ENCODE results near the gene SLX4IP.

DNA sequence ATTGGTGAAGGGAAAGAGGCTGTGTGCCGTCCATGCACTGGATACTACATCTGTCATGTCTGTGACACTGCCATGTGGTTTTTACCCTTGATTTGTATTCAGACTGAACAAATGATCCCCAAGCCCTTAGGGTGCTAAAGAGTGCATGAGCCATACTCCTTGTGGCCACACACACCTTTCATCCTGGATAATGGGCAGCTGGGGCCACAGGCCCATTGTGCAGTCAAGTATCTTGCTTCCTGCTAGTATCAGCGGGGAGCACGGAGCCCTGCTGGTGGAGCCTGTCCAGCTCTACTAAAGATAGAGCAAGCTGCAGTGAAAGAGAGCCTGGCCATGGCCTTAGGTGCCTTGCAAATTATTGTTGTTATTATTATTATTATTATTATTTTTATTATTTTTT, 75.1 kb downstream of the SLX4IP start:
- TF ChIP-seq, protein P1, sequence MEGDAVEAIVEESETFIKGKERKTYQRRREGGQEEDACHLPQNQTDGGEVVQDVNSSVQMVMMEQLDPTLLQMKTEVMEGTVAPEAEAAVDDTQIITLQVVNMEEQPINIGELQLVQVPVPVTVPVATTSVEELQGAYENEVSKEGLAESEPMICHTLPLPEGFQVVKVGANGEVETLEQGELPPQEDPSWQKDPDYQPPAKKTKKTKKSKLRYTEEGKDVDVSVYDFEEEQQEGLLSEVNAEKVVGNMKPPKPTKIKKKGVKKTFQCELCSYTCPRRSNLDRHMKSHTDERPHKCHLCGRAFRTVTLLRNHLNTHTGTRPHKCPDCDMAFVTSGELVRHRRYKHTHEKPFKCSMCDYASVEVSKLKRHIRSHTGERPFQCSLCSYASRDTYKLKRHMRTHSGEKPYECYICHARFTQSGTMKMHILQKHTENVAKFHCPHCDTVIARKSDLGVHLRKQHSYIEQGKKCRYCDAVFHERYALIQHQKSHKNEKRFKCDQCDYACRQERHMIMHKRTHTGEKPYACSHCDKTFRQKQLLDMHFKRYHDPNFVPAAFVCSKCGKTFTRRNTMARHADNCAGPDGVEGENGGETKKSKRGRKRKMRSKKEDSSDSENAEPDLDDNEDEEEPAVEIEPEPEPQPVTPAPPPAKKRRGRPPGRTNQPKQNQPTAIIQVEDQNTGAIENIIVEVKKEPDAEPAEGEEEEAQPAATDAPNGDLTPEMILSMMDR (IDR thresholded peaks at IDR 0.05): no peak
- TF ChIP-seq POLR2A (IDR thresholded peaks at IDR 0.05) (no peak), EP300 (IDR thresholded peaks at IDR 0.05) (no peak), POLR2AphosphoS5 (IDR thresholded peaks at IDR 0.05) (no peak)

All from gastroesophageal sphincter (tissue), 3 donors.